NT2/D1 (cell line): ENCODE results near the gene FAM50B.

Source experiments
- DNase-seq: peaks from one replicate; pipeline ENCODE4 v3.0.0-alpha.2; 2011; ENCODE audit warnings: low read depth, low spot score
- H3K27me3 ChIP-seq: 2 replicates; pipeline ENCODE4 v1.6.0; 2011; ENCODE audit warnings: mild to moderate bottlenecking; ENCODE audit not compliant: insufficient read length, insufficient read depth
- H3K36me3 ChIP-seq: 2 replicates; pipeline ENCODE4 v1.6.1; 2011; ENCODE audit warnings: mild to moderate bottlenecking, low read length, mixed read lengths; ENCODE audit not compliant: insufficient read depth, insufficient read length
- H3K4me1 ChIP-seq: 2 replicates; pipeline ENCODE4 v1.5.1; 2011; ENCODE audit not compliant: insufficient read depth, insufficient read length
- H3K4me3 ChIP-seq: 2 replicates; pipeline ENCODE4 v1.5.1; 2011; ENCODE audit warnings: low read depth; ENCODE audit not compliant: insufficient read length
- H3K9ac ChIP-seq: 2 replicates; pipeline ENCODE4 v1.6.0; 2011; ENCODE audit warnings: low read depth; ENCODE audit not compliant: insufficient read length
- H3K9me3 ChIP-seq: 2 replicates; pipeline ENCODE4 v1.5.1; 2011; ENCODE audit warnings: mild to moderate bottlenecking, low read length; ENCODE audit not compliant: insufficient read depth
- SUZ12 ChIP-seq: IDR thresholded peaks from 2 replicates; pipeline ENCODE4 v1.6.1; 2011; ENCODE audit not compliant: insufficient read length, insufficient read depth; ENCODE audit errors: extremely low read depth
- YY1 ChIP-seq: IDR thresholded peaks from 2 replicates; pipeline ENCODE4 v1.6.1; 2011; ENCODE audit not compliant: insufficient read length, insufficient read depth
- ZNF274 ChIP-seq: IDR thresholded peaks from 2 replicates; pipeline ENCODE4 v1.6.1; 2011; ENCODE audit warnings: mild to moderate bottlenecking, low read depth, low read length

Gene FAM50B

GRCh38 chr6:3822747-3823445 is 26.3 kb upstream of the FAM50B start:
- H3K4me1 ChIP-seq, result peaks cover 9% of the 10 kb centered on the region
- no peak overlapping the region for H3K4me3 ChIP-seq
- H3K9me3 ChIP-seq, result no peaks in the 10 kb centered on the region
- no peaks in the 10 kb centered on the region for H3K36me3 ChIP-seq
- H3K9ac ChIP-seq, result no peak overlapping the region
- no peaks in the 10 kb centered on the region for H3K27me3 ChIP-seq
- DNase-seq, result no peak
- TF ChIP-seq YY1 (no peak), ZNF274 (no peak), SUZ12 (no peak)

GRCh38 chr6:3823671-3824070 is 25.5 kb upstream of the FAM50B start:
- Histone ChIP-seq H3K9ac (no peak overlapping the region), H3K4me1 (peaks cover 9% of the 10 kb centered on the region), H3K36me3 (no peaks in the 10 kb centered on the region), H3K4me3 (no peak overlapping the region), H3K27me3 (no peaks in the 10 kb centered on the region), H3K9me3 (no peaks in the 10 kb centered on the region)
- TF ChIP-seq YY1, result no peak
- TF ChIP-seq SUZ12, result no peak
- TF ChIP-seq ZNF274, result no peak
- DNase-seq, result no peak

- H3K36me3 ChIP-seq, result no peaks in the 10 kb centered on the region
- H3K4me3 ChIP-seq, result no peak overlapping the region
- peaks cover 9% of the 10 kb centered on the region for H3K4me1 ChIP-seq
- TF ChIP-seq ZNF274 (no peak), YY1 (no peak), SUZ12 (no peak)
- no peak for DNase-seq
- H3K9ac ChIP-seq, result no peak overlapping the region
- no peaks in the 10 kb centered on the region for H3K27me3 ChIP-seq
- no peaks in the 10 kb centered on the region for H3K9me3 ChIP-seq
Measured at GRCh38 chr6:3825331-3825831, 23.8 kb upstream of the FAM50B start.

GRCh38 chr6:3825851-3826581 is 23.2 kb upstream of the FAM50B start:
- peaks cover 4% of the 10 kb centered on the region for H3K4me1 ChIP-seq
- no peaks in the 10 kb centered on the region for H3K9me3 ChIP-seq
- no peak overlapping the region for H3K9ac ChIP-seq
- no peaks in the 10 kb centered on the region for H3K36me3 ChIP-seq
- H3K27me3 ChIP-seq, result no peaks in the 10 kb centered on the region
- TF ChIP-seq YY1 (no peak), SUZ12 (no peak), ZNF274 (no peak)
- DNase-seq, result no peak
- no peak overlapping the region for H3K4me3 ChIP-seq

- H3K27me3 ChIP-seq, result no peaks in the 10 kb centered on the region
Measured at GRCh38 chr6:3829285-3829684, 19.9 kb upstream of the FAM50B start.

GRCh38 chr6:3830806-3831205 is 18.4 kb upstream of the FAM50B start:
- H3K4me3 ChIP-seq, result no peak overlapping the region
- no peaks in the 10 kb centered on the region for H3K4me1 ChIP-seq
- H3K9me3 ChIP-seq, result no peaks in the 10 kb centered on the region
- H3K27me3 ChIP-seq, result no peaks in the 10 kb centered on the region
- H3K9ac ChIP-seq, result no peak overlapping the region
- TF ChIP-seq SUZ12 (no peak), ZNF274 (no peak)
- DNase-seq, result no peak
- no peaks in the 10 kb centered on the region for H3K36me3 ChIP-seq

More at GRCh38 chr6:3829285-3829684, 19.9 kb upstream of the FAM50B start:
- H3K9ac ChIP-seq, result no peak overlapping the region
- no peaks in the 10 kb centered on the region for H3K36me3 ChIP-seq
- no peak overlapping the region for H3K4me3 ChIP-seq
- H3K4me1 ChIP-seq, result no peaks in the 10 kb centered on the region
- TF ChIP-seq ZNF274 (no peak), YY1 (no peak), SUZ12 (no peak)
- no peak for DNase-seq
- H3K9me3 ChIP-seq, result no peaks in the 10 kb centered on the region

GRCh38 chr6:3831761-3832530 is 17.2 kb upstream of the FAM50B start:
- DNase-seq, result no peak
- Histone ChIP-seq H3K27me3 (no peaks in the 10 kb centered on the region), H3K9me3 (no peaks in the 10 kb centered on the region), H3K4me3 (no peak overlapping the region), H3K36me3 (no peaks in the 10 kb centered on the region), H3K9ac (no peak overlapping the region), H3K4me1 (no peaks in the 10 kb centered on the region)
- TF ChIP-seq ZNF274, result no peak
- TF ChIP-seq SUZ12, result no peak
- no peak for TF ChIP-seq YY1
